ENCODE measurements around the gene RSRC1.

GRCh38 chr3:158455406-158455805 lies 345.5 kb downstream of the RSRC1 start:
- no peak for TF ChIP-seq POLR2A (IDR thresholded peaks at IDR 0.05)
- TF ChIP-seq, protein P1, sequence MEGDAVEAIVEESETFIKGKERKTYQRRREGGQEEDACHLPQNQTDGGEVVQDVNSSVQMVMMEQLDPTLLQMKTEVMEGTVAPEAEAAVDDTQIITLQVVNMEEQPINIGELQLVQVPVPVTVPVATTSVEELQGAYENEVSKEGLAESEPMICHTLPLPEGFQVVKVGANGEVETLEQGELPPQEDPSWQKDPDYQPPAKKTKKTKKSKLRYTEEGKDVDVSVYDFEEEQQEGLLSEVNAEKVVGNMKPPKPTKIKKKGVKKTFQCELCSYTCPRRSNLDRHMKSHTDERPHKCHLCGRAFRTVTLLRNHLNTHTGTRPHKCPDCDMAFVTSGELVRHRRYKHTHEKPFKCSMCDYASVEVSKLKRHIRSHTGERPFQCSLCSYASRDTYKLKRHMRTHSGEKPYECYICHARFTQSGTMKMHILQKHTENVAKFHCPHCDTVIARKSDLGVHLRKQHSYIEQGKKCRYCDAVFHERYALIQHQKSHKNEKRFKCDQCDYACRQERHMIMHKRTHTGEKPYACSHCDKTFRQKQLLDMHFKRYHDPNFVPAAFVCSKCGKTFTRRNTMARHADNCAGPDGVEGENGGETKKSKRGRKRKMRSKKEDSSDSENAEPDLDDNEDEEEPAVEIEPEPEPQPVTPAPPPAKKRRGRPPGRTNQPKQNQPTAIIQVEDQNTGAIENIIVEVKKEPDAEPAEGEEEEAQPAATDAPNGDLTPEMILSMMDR (IDR thresholded peaks at IDR 0.05) = no peak

Data from esophagus squamous epithelium (tissue), 4 donors.